Neural cell (in vitro differentiated cells): ENCODE measurements around the gene KRT38. TPM values are rescaled to one million over a fixed set of nuclear protein-coding genes. Genes with fewer than 3 reads are reported as not detected.

Experiments
- H2AFZ ChIP-seq: fragments of 200-600, 300-800 bp; sonication (generic), shearing (Covaris generic); 2 replicates; pipeline ENCODE4 v1.6.0; 2014; ENCODE audit warnings: low read depth, mild to moderate bottlenecking, antibody characterized with exemption, low read length, moderate library complexity
- H3F3A ChIP-seq: fragments of 200-600 bp; shearing (Covaris generic); 2 replicates; pipeline ENCODE4 v1.6.1; 2016; ENCODE audit warnings: mild to moderate bottlenecking, moderate library complexity, mixed read lengths, antibody characterized with exemption, low read length; ENCODE audit not compliant: insufficient read depth, poor library complexity, severe bottlenecking
- H3K27ac ChIP-seq: fragments of 200-600, 300-800 bp; sonication (generic), shearing (Covaris generic); 2 replicates; pipeline ENCODE4 v1.5.1; 2014; ENCODE audit warnings: mild to moderate bottlenecking, low read length, moderate library complexity
- H3K27me3 ChIP-seq: fragments of 300-800, 200-600 bp; sonication (generic), shearing (Covaris generic); 2 replicates; pipeline ENCODE4 v1.6.0; 2014; ENCODE audit warnings: mild to moderate bottlenecking, low read depth, low read length, moderate library complexity; ENCODE audit not compliant: insufficient read depth
- H3K36me3 ChIP-seq: fragments of 300-800, 200-600 bp; sonication (generic), shearing (Covaris generic); 2 replicates; pipeline ENCODE4 v1.5.1; 2014; ENCODE audit warnings: mild to moderate bottlenecking, antibody characterized with exemption, low read length, moderate library complexity; ENCODE audit not compliant: insufficient read depth
- H3K4me2 ChIP-seq: fragments of 300-800, 200-600 bp; sonication (generic), shearing (Covaris generic); 2 replicates; pipeline ENCODE4 v1.6.0; 2014; ENCODE audit warnings: mild to moderate bottlenecking, low read length
- H3K4me3 ChIP-seq: fragments of 300-800, 200-600 bp; sonication (generic), shearing (Covaris generic); 2 replicates; pipeline ENCODE4 v1.5.1; 2014; ENCODE audit warnings: mild to moderate bottlenecking, low read length, moderate library complexity
- H3K79me2 ChIP-seq: fragments of 200-600 bp; shearing (Covaris generic); replicated peaks from 2 replicates; pipeline ENCODE4 v1.6.0; 2014; ENCODE audit warnings: mild to moderate bottlenecking, low read length, moderate library complexity; ENCODE audit not compliant: insufficient read depth
- H3K9ac ChIP-seq: fragments of 300-800, 200-600 bp; sonication (generic), shearing (Covaris generic); 2 replicates; pipeline ENCODE4 v1.6.1; 2016; ENCODE audit warnings: mild to moderate bottlenecking, low read length, mixed read lengths
- H3K9me2 ChIP-seq: fragments of 200-600 bp; shearing (Covaris generic); 2 replicates; pipeline ENCODE4 v1.6.1; 2016; ENCODE audit warnings: mild to moderate bottlenecking, low read length, mixed read lengths; ENCODE audit not compliant: insufficient read depth
- H3K9me3 ChIP-seq: fragments of 200-600, 300-800 bp; sonication (generic), shearing (Covaris generic); 2 replicates; pipeline ENCODE4 v1.6.1; 2016; ENCODE audit warnings: mild to moderate bottlenecking, mixed run types, low read length, moderate library complexity, mixed read lengths
- H4K20me1 ChIP-seq: fragments of 200-600 bp; shearing (Covaris generic); 2 replicates; pipeline ENCODE4 v1.6.1; 2016; ENCODE audit warnings: mild to moderate bottlenecking, mixed run types; ENCODE audit not compliant: insufficient read depth
- EP300 ChIP-seq: fragments of 450-650 bp; conservative IDR thresholded peaks from 2 replicates; pipeline ENCODE4 v1.6.1; 2014; ENCODE audit warnings: antibody characterized with exemption, mild to moderate bottlenecking, moderate library complexity; ENCODE audit not compliant: poor library complexity, severe bottlenecking
- EZH2 ChIP-seq: fragments of 200-600, 300-800 bp; shearing (Covaris generic), sonication (generic); IDR thresholded peaks from 2 replicates; pipeline ENCODE4 v1.6.1; 2014; ENCODE audit warnings: antibody characterized with exemption, low read length, borderline replicate concordance, mild to moderate bottlenecking; ENCODE audit not compliant: insufficient read depth, poor library complexity, severe bottlenecking
- MXI1 ChIP-seq: fragments of 450-650 bp; conservative IDR thresholded peaks from 2 replicates; pipeline ENCODE4 v1.6.1; 2014; ENCODE audit warnings: antibody characterized with exemption, mild to moderate bottlenecking; ENCODE audit not compliant: poor library complexity, severe bottlenecking
- POLR2AphosphoS5 ChIP-seq: IDR thresholded peaks from 2 replicates; pipeline ENCODE4 v1.6.1; 2012
- RAD21 ChIP-seq: fragments of 450-650 bp; conservative IDR thresholded peaks from 2 replicates; pipeline ENCODE4 v1.6.1; 2014; ENCODE audit warnings: antibody characterized with exemption, mild to moderate bottlenecking, moderate library complexity
- SMC3 ChIP-seq: fragments of 450-650 bp; conservative IDR thresholded peaks from 2 replicates; pipeline ENCODE4 v1.6.1; 2014; ENCODE audit warnings: antibody characterized with exemption, mild to moderate bottlenecking, moderate library complexity; ENCODE audit not compliant: poor library complexity
- TAF1 ChIP-seq: IDR thresholded peaks from 2 replicates; pipeline ENCODE4 v1.6.1; 2012; ENCODE audit warnings: low read depth
- polyA plus RNA-seq: library from polyadenylated mRNA; depleted of rRNA; stranded (reverse); fragments of >200 nt; gene quantifications from 2 replicates; pipeline ENCODE4 v1.2.3, GENCODE V29; 2014
- TF ChIP-seq, protein P1 (sequence below): fragments of 450-650 bp; IDR thresholded peaks from 2 replicates; pipeline ENCODE4 v1.5.1; 2014; ENCODE audit warnings: antibody characterized with exemption, mild to moderate bottlenecking, moderate library complexity; ENCODE audit not compliant: poor library complexity, severe bottlenecking
- TF ChIP-seq, protein P2 (sequence below): IDR thresholded peaks from 2 replicates; pipeline ENCODE4 v1.6.1; 2012; ENCODE audit warnings: borderline replicate concordance

KRT38 gene
- polyA plus RNA-seq, 1 donor from 2014 or later, result not detected

DNA sequence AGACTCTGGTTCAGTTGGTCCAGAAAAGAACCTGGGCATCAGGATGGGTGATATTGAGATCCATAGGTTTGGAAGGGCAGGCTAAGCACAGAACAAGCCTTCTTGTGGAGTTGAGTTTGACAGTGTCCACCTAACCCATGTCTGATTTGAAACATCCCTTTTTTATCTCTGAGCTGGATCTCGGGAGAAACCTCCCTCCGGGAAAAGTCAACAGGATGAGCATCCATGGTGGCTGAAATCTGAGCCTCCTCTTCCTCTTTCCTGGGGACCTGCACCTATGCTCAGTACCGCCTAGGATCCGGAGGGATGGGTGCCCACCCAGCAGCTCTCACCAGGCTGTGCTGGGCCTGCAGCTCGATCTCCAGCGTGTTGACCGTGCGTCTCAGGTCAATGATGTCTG lies 23.0 kb upstream of the KRT38 start:
- TF ChIP-seq, protein P1, sequence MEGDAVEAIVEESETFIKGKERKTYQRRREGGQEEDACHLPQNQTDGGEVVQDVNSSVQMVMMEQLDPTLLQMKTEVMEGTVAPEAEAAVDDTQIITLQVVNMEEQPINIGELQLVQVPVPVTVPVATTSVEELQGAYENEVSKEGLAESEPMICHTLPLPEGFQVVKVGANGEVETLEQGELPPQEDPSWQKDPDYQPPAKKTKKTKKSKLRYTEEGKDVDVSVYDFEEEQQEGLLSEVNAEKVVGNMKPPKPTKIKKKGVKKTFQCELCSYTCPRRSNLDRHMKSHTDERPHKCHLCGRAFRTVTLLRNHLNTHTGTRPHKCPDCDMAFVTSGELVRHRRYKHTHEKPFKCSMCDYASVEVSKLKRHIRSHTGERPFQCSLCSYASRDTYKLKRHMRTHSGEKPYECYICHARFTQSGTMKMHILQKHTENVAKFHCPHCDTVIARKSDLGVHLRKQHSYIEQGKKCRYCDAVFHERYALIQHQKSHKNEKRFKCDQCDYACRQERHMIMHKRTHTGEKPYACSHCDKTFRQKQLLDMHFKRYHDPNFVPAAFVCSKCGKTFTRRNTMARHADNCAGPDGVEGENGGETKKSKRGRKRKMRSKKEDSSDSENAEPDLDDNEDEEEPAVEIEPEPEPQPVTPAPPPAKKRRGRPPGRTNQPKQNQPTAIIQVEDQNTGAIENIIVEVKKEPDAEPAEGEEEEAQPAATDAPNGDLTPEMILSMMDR, result no peak
- TF ChIP-seq EP300 (no peak), EZH2 (no peak), POLR2AphosphoS5 (no peak), RAD21 (no peak), SMC3 (no peak), TAF1 (no peak), MXI1 (no peak)
- TF ChIP-seq, protein P2, sequence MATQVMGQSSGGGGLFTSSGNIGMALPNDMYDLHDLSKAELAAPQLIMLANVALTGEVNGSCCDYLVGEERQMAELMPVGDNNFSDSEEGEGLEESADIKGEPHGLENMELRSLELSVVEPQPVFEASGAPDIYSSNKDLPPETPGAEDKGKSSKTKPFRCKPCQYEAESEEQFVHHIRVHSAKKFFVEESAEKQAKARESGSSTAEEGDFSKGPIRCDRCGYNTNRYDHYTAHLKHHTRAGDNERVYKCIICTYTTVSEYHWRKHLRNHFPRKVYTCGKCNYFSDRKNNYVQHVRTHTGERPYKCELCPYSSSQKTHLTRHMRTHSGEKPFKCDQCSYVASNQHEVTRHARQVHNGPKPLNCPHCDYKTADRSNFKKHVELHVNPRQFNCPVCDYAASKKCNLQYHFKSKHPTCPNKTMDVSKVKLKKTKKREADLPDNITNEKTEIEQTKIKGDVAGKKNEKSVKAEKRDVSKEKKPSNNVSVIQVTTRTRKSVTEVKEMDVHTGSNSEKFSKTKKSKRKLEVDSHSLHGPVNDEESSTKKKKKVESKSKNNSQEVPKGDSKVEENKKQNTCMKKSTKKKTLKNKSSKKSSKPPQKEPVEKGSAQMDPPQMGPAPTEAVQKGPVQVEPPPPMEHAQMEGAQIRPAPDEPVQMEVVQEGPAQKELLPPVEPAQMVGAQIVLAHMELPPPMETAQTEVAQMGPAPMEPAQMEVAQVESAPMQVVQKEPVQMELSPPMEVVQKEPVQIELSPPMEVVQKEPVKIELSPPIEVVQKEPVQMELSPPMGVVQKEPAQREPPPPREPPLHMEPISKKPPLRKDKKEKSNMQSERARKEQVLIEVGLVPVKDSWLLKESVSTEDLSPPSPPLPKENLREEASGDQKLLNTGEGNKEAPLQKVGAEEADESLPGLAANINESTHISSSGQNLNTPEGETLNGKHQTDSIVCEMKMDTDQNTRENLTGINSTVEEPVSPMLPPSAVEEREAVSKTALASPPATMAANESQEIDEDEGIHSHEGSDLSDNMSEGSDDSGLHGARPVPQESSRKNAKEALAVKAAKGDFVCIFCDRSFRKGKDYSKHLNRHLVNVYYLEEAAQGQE, result no peak
- Histone ChIP-seq H3K36me3 (no peaks in the 10 kb centered on the region), H3K4me3 (no peak overlapping the region), H3K27me3 (no peaks in the 10 kb centered on the region), H3K4me2 (no peak overlapping the region), H3K9me3 (no peaks in the 10 kb centered on the region), H3F3A (no peaks in the 10 kb centered on the region), H3K9ac (no peak overlapping the region), H4K20me1 (no peaks in the 10 kb centered on the region), H2AFZ (no peak overlapping the region), H3K79me2 (no peaks in the 10 kb centered on the region), H3K27ac (no peak overlapping the region), H3K9me2 (no peaks in the 10 kb centered on the region)

DNA sequence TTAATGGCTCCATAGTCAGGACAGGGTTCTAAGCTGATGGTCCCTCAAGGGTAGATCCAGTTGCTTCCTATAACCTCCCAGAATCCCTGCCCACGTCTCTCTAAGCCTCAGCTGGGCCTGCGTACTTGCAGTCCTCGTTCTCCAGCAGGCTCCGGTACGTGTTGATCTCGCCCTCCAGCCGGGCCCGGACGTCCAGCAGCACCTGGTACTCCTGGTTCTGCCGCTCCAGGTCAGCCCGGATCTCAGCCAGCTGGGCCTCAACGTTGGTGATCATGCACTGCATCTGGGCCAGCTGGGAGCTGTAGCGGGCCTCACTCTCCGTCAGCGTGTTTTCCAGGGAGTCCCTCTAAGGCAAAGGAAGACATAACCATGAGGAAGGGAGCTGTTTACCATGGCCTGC lies 21.9 kb upstream of the KRT38 start:
- Histone ChIP-seq H3K9me3 (no peaks in the 10 kb centered on the region), H4K20me1 (no peaks in the 10 kb centered on the region), H3K4me2 (no peak overlapping the region), H3K79me2 (no peaks in the 10 kb centered on the region), H3K9me2 (no peaks in the 10 kb centered on the region), H3K27me3 (no peaks in the 10 kb centered on the region), H3F3A (no peaks in the 10 kb centered on the region), H2AFZ (no peak overlapping the region), H3K27ac (no peak overlapping the region), H3K4me3 (no peak overlapping the region), H3K36me3 (no peaks in the 10 kb centered on the region), H3K9ac (no peak overlapping the region)
- TF ChIP-seq SMC3, result no peak
- TF ChIP-seq, protein P2, result no peak
- TF ChIP-seq TAF1, result no peak
- no peak for TF ChIP-seq EP300
